Activated naive CD8-positive, alpha-beta T cell treated with anti-CD3 and anti-CD28 coated beads, Interleukin-2, amount 50 U/mL, for 24 hours (primary cell): ENCODE data around the gene RELL1.

Experiments used
- ATAC-seq: fragments of 150-1000 bp; cut with Tn5 transposase; one replicate; pipeline ENCODE4 v1.10.0; 2021
- DNase-seq: peaks from one replicate; pipeline ENCODE4 v3.0.0; 2021
- H3K27ac Mint-ChIP-seq: one replicate; pipeline ENCODE4 v1.8.0; 2021; ENCODE audit warnings: mild to moderate bottlenecking, mixed read lengths
- H3K27me3 Mint-ChIP-seq: one replicate; pipeline ENCODE4 v1.8.0; 2021; ENCODE audit warnings: mixed read lengths
- H3K36me3 Mint-ChIP-seq: one replicate; pipeline ENCODE4 v1.8.0; 2021; ENCODE audit warnings: low read depth, mixed read lengths
- H3K4me1 Mint-ChIP-seq: one replicate; pipeline ENCODE4 v1.8.0; 2021; ENCODE audit warnings: mixed read lengths
- H3K4me3 Mint-ChIP-seq: one replicate; pipeline ENCODE4 v1.8.0; 2021; ENCODE audit warnings: mild to moderate bottlenecking, moderate library complexity, mixed read lengths
- H3K9me3 Mint-ChIP-seq: one replicate; pipeline ENCODE4 v1.8.0; 2021; ENCODE audit warnings: mixed read lengths

Gene RELL1

GRCh38 chr4:37715889-37716402, 29.8 kb upstream of the RELL1 start:
- Mint-ChIP-seq H3K4me3 (no peak overlapping the region), H3K27me3 (peaks cover 2% of the 10 kb centered on the region), H3K27ac (no peak overlapping the region), H3K9me3 (no peaks in the 10 kb centered on the region), H3K36me3 (no peaks in the 10 kb centered on the region), H3K4me1 (peaks cover 8% of the 10 kb centered on the region)
- DNase-seq (no peak), ATAC-seq (no peak)

- H3K27me3 Mint-ChIP-seq, result peaks cover 2% of the 10 kb centered on the region
Observed at GRCh38 chr4:37710491-37710890, 24.3 kb upstream of the RELL1 start.

GRCh38 chr4:37706032-37706431, 19.9 kb upstream of the RELL1 start:
- Mint-ChIP-seq H3K27me3 (no peaks in the 10 kb centered on the region), H3K9me3 (no peaks in the 10 kb centered on the region), H3K4me1 (no peaks in the 10 kb centered on the region), H3K4me3 (no peak overlapping the region), H3K27ac (no peak overlapping the region), H3K36me3 (no peaks in the 10 kb centered on the region)
- DNase-seq, result no peak
- ATAC-seq, result no peak

More at GRCh38 chr4:37710491-37710890, 24.3 kb upstream of the RELL1 start:
- Mint-ChIP-seq H3K4me1 (no peaks in the 10 kb centered on the region), H3K4me3 (no peak overlapping the region), H3K27ac (no peak overlapping the region), H3K9me3 (no peaks in the 10 kb centered on the region), H3K36me3 (no peaks in the 10 kb centered on the region)
- no peak for ATAC-seq
- no peak for DNase-seq

GRCh38 chr4:37705571-37705970, 19.4 kb upstream of the RELL1 start:
- ATAC-seq, result no peak
- Mint-ChIP-seq H3K27ac (no peak overlapping the region), H3K27me3 (no peaks in the 10 kb centered on the region), H3K9me3 (no peaks in the 10 kb centered on the region), H3K4me1 (no peaks in the 10 kb centered on the region), H3K36me3 (no peaks in the 10 kb centered on the region), H3K4me3 (no peak overlapping the region)
- no peak for DNase-seq

GRCh38 chr4:37699868-37700481, 13.8 kb upstream of the RELL1 start:
- Mint-ChIP-seq H3K27ac (no peak overlapping the region), H3K36me3 (no peaks in the 10 kb centered on the region), H3K9me3 (no peaks in the 10 kb centered on the region), H3K27me3 (no peaks in the 10 kb centered on the region), H3K4me1 (no peaks in the 10 kb centered on the region), H3K4me3 (no peak overlapping the region)
- no peak for ATAC-seq
- DNase-seq, result no peak

GRCh38 chr4:37697566-37697965, 11.4 kb upstream of the RELL1 start:
- ATAC-seq, result no peak
- H3K9me3 Mint-ChIP-seq, result peaks cover 3% of the 10 kb centered on the region
- no peak for DNase-seq
- H3K4me3 Mint-ChIP-seq, result no peak overlapping the region
- H3K27me3 Mint-ChIP-seq, result no peaks in the 10 kb centered on the region
- H3K36me3 Mint-ChIP-seq, result no peaks in the 10 kb centered on the region
- H3K4me1 Mint-ChIP-seq, result no peaks in the 10 kb centered on the region
- H3K27ac Mint-ChIP-seq, result no peak overlapping the region

- ATAC-seq (no peak), DNase-seq (no peak)
- no peaks in the 10 kb centered on the region for H3K4me1 Mint-ChIP-seq
- H3K9me3 Mint-ChIP-seq, result peaks cover 5% of the 10 kb centered on the region
- no peak overlapping the region for H3K27ac Mint-ChIP-seq
- H3K4me3 Mint-ChIP-seq, result no peak overlapping the region
- no peaks in the 10 kb centered on the region for H3K27me3 Mint-ChIP-seq
- H3K36me3 Mint-ChIP-seq, result no peaks in the 10 kb centered on the region
Observed at GRCh38 chr4:37693450-37694190, 7.4 kb upstream of the RELL1 start.

GRCh38 chr4:37693030-37693429, 6.9 kb upstream of the RELL1 start:
- H3K4me3 Mint-ChIP-seq, result no peak overlapping the region
- DNase-seq (no peak), ATAC-seq (no peak)
- H3K27me3 Mint-ChIP-seq, result no peaks in the 10 kb centered on the region
- H3K9me3 Mint-ChIP-seq, result peaks cover 5% of the 10 kb centered on the region
- no peaks in the 10 kb centered on the region for H3K4me1 Mint-ChIP-seq
- H3K27ac Mint-ChIP-seq, result no peak overlapping the region
- no peaks in the 10 kb centered on the region for H3K36me3 Mint-ChIP-seq

- Mint-ChIP-seq H3K9me3 (peaks cover 5% of the 10 kb centered on the region), H3K27ac (no peak overlapping the region), H3K4me3 (no peak overlapping the region), H3K36me3 (no peaks in the 10 kb centered on the region), H3K4me1 (peaks cover 5% of the 10 kb centered on the region), H3K27me3 (no peaks in the 10 kb centered on the region)
- no peak for DNase-seq
- no peak for ATAC-seq
Observed at GRCh38 chr4:37690976-37691375, 4.8 kb upstream of the RELL1 start.

- no peaks in the 10 kb centered on the region for H3K36me3 Mint-ChIP-seq
- ATAC-seq (no peak), DNase-seq (no peak)
- peaks cover 14% of the 10 kb centered on the region for H3K4me1 Mint-ChIP-seq
- H3K4me3 Mint-ChIP-seq, result no peak overlapping the region
- H3K9me3 Mint-ChIP-seq, result peaks cover 5% of the 10 kb centered on the region
- no peaks in the 10 kb centered on the region for H3K27me3 Mint-ChIP-seq
- H3K27ac Mint-ChIP-seq, result no peak overlapping the region
Observed at GRCh38 chr4:37689353-37690095, 3.3 kb upstream of the RELL1 start.

GRCh38 chr4:37687681-37688080, 1.5 kb upstream of the RELL1 start:
- Mint-ChIP-seq H3K27me3 (no peaks in the 10 kb centered on the region), H3K4me3 (no peak overlapping the region), H3K36me3 (peaks cover 9% of the 10 kb centered on the region), H3K4me1 (peaks cover 28% of the 10 kb centered on the region), H3K9me3 (peaks cover 3% of the 10 kb centered on the region), H3K27ac (no peak overlapping the region)
- DNase-seq, result no peak
- no peak for ATAC-seq

GRCh38 chr4:37687194-37687562, 1.0 kb upstream of the RELL1 start:
- peaks cover 9% of the 10 kb centered on the region for H3K36me3 Mint-ChIP-seq
- no peak overlapping the region for H3K27ac Mint-ChIP-seq
- no peaks in the 10 kb centered on the region for H3K27me3 Mint-ChIP-seq
- peaks cover 33% of the 10 kb centered on the region for H3K4me1 Mint-ChIP-seq
- no peak for DNase-seq
- no peak for ATAC-seq
- peak overlapping the region; percentile 89 for H3K4me3 Mint-ChIP-seq
- H3K9me3 Mint-ChIP-seq, result no peaks in the 10 kb centered on the region

- DNase-seq (peak; percentile 56), ATAC-seq (peak; percentile 20)
- peak overlapping the region; percentile 89 for H3K4me3 Mint-ChIP-seq
- H3K27me3 Mint-ChIP-seq, result no peaks in the 10 kb centered on the region
- H3K27ac Mint-ChIP-seq, result peak overlapping the region; percentile 77
- H3K36me3 Mint-ChIP-seq, result peaks cover 10% of the 10 kb centered on the region
- H3K9me3 Mint-ChIP-seq, result no peaks in the 10 kb centered on the region
- peaks cover 44% of the 10 kb centered on the region for H3K4me1 Mint-ChIP-seq
Observed at GRCh38 chr4:37685823-37686372, 278 bp downstream of the RELL1 start.

- DNase-seq, result peak; percentile 26
- H3K4me1 Mint-ChIP-seq, result peaks cover 46% of the 10 kb centered on the region
- ATAC-seq, result no peak
Observed at GRCh38 chr4:37685161-37685822, 884 bp downstream of the RELL1 start.

More at GRCh38 chr4:37685161-37685822, 884 bp downstream of the RELL1 start:
- H3K27ac Mint-ChIP-seq, result peak overlapping the region; percentile 77
- H3K4me3 Mint-ChIP-seq, result peak overlapping the region; percentile 89
- no peaks in the 10 kb centered on the region for H3K27me3 Mint-ChIP-seq
- H3K36me3 Mint-ChIP-seq, result peaks cover 11% of the 10 kb centered on the region
- H3K9me3 Mint-ChIP-seq, result no peaks in the 10 kb centered on the region
